Small intestine (tissue), 7 donors: ENCODE measurements around the gene QRFP. TPM values are rescaled to one million over a fixed set of nuclear protein-coding genes. Genes with fewer than 3 reads are reported as not detected.
"Not testable (repeated sequence)": the region's sequence is repeated elsewhere in the genome, so short reads cannot be mapped to it uniquely, and the experiment has no call there.

ENCODE experiments used
- DNase-seq, 2 donors: peaks; one replicate each; pipeline versions ENCODE4 v3.0.0 to v3.0.0-alpha.2; 2013
- FAIRE-seq: peaks from 2 replicates; lab custom pipeline; 2012; peaks lifted over from hg19 to GRCh38; lab: Jason Lieb, UNC
- H3K27ac ChIP-seq, 3 donors: one replicate each; pipeline ENCODE4 v1.5.1; 2013; ENCODE audit warnings: low read length in 2 of 3, mild to moderate bottlenecking in 2 of 3, control low read depth in 1 of 3, inconsistent platforms in 1 of 3, low read depth in 1 of 3, moderate library complexity in 1 of 3
- H3K27me3 ChIP-seq, 3 donors: one replicate each; pipeline ENCODE4 v1.6.1; 2013; ENCODE audit warnings: low read length in 3 of 3, inconsistent platforms in 1 of 3; ENCODE audit not compliant: control insufficient read depth in 3 of 3, insufficient read depth in 3 of 3
- H3K36me3 ChIP-seq, 3 donors: one replicate each; pipeline ENCODE4 v1.6.1; 2013; ENCODE audit warnings: low read length in 3 of 3, inconsistent platforms in 1 of 3, low read depth in 1 of 3, mild to moderate bottlenecking in 1 of 3, moderate library complexity in 1 of 3; ENCODE audit not compliant: control insufficient read depth in 3 of 3, insufficient read depth in 2 of 3
- H3K4me1 ChIP-seq, 3 donors: one replicate each; pipeline ENCODE4 v1.6.1; 2013; ENCODE audit warnings: low read length in 2 of 3, inconsistent platforms in 1 of 3, low read depth in 1 of 3, mild to moderate bottlenecking in 1 of 3, moderate library complexity in 1 of 3; ENCODE audit not compliant: control insufficient read depth in 3 of 3, insufficient read depth in 2 of 3
- H3K4me3 ChIP-seq, 3 donors: one replicate each; pipeline ENCODE4 v1.5.1; 2013; ENCODE audit warnings: low read length in 3 of 3, control low read depth in 1 of 3, inconsistent platforms in 1 of 3, low read depth in 1 of 3, mild to moderate bottlenecking in 1 of 3, moderate library complexity in 1 of 3
- H3K9me3 ChIP-seq, 2 donors: one replicate each; pipeline ENCODE4 v1.6.1; 2013; ENCODE audit warnings: low read depth in 1 of 2, low read length in 1 of 2; ENCODE audit not compliant: control insufficient read depth in 2 of 2, insufficient read depth in 1 of 2
- WGBS, 3 donors: extraction: QIAGEN DNeasy Blood & Tissue Kit; methylation state at CpG; one replicate each; pipeline ENCODE4 v1.1.7; 2013; 5-methylcytosine and 5-hydroxymethylcytosine counted together
- polyA plus RNA-seq, 4 donors: library from polyadenylated mRNA; stranded (reverse) in 3 of 4; unstranded in 1 of 4; fragments of 200-250 nt in 3 of 4; fragments of 120-200 nt in 1 of 4; gene quantifications; one replicate each; pipeline versions ENCODE4 v1.2.1 to v1.2.3, GENCODE V29; 2013
- donor health status: healthy with polysubstance abuse.
- donor health status: control.
- donor health status: control.
- donor health status: Bipolar disorder and iron deficiency.
- donor health status: healthy.

QRFP gene
- polyA plus RNA-seq, 4 donors: 0.12 to 0.37 TPM; not detected in 2

DNA sequence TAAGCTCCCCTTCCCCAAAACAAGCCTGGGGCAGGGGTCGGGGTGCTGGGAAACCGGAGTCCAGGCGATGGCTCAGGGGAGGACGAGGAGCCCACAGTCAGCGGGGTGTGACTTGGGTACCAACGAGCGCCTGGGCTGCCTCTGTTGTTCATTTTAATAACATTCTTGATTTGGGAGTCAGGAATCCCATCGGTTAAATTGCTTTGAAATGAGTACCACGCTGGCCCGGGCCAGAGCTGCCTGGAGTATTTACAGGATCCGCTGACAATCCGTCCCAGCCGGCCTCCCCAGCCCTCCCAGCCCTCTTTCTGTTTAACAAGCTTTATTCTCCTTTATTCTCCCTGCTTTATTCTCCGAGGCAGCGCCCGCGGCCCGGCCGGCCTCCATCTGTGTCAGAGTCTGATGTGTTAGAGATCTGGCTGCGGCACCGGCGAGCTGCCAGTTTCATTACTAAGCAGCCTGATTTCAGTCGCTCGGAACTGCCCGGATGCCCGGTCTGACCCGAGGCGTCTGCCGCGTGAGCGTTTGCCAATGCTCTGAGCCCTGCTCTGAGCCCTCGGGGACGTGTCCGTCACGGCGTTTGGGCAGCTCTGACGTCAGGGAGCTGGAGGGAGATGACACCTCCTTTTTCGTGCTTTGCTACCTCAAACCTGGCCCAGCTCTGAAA lies 16.5 kb upstream of the QRFP start:
- DNase-seq: no peak
- no peak for FAIRE-seq
- H3K9me3 ChIP-seq: no peaks in the 10 kb centered on the region

DNA sequence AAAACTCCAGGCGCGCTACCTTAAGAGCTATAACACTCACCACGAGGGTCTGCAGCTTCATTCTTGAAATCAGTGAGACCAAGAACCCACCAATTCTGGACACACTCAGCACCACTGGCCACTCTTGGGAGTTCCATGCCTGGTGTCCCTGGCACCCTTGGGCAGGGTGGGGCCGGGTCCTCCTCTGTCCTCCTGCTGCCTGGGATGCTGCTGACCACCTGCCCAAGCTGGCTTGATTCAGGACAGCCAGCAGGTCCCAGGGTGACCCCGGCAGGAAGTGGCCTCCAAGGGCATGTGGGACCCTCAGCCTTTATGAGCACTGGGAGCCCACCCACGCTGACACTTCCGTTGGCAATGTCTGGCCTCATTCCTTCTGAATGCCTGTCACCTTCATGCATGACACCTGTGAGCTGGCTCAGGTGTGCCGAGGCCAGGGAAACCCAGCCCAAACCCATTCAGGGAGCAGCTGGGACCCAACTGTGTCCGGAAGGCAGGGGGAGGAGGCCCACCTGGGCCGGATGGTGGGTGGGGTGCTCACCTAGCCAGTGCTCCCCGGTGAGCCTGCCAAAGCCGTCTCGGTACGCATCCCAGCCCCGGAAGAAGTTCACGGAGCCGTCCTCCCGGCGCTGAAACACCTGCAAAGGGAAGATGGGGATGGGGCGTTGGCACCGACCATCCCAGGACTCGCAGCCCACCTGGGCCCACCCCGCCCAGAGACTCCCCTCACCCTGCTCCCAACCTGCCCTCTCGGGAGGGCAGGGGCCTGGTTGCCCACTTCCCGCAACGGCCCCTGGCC lies 14.8 kb upstream of the QRFP start:
- no peaks in the 10 kb centered on the region for H3K36me3 ChIP-seq
- H3K9me3 ChIP-seq: no peaks in the 10 kb centered on the region
- H3K4me3 ChIP-seq: no peak overlapping the region
- no peak for FAIRE-seq
- DNase-seq: no peak
- H3K4me1 ChIP-seq: no peaks in the 10 kb centered on the region
- H3K27ac ChIP-seq: no peak overlapping the region
- peaks cover 0 to 15% (median 0%) of the 10 kb centered on the region in 3 donors for H3K27me3 ChIP-seq
- 86 to 90% (median 88%) methylated on average over 24 to 26 of the region's 26 CpGs for WGBS, 3 donors

More for the DNA sequence above, 16.5 kb upstream of the QRFP start:
- WGBS, 3 donors: 64 to 74% (median 65%) methylated on average over 37 to 38 of the region's 38 CpGs
- Histone ChIP-seq H3K4me1 (no peaks in the 10 kb centered on the region), H3K4me3 (no peak overlapping the region), H3K27ac (no peak overlapping the region), H3K27me3 (peaks cover 0 to 15% (median 0%) of the 10 kb centered on the region in 3 donors), H3K36me3 (no peaks in the 10 kb centered on the region)

DNA sequence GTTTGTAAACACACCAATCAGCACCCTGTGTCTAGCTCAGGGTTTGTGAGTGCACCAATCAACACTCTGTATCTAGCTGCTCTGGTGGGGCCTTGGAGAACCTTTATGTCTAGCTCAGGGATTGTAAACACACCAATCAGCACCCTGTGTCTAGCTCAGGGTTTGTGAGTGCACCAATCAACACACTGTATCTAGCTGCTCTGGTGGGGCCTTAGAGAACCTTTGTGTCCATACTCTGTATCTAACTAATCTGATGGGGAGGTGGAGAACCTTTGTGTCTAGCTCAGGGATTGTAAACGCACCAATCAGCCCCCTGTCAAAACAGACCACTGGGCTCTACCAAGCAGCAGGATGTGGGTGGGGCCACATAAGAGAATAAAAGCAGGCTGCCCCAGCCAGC lies 14.1 kb upstream of the QRFP start:
- H3K9me3 ChIP-seq, FAIRE-seq, DNase-seq, H3K4me1 ChIP-seq, H3K27ac ChIP-seq, H3K4me3 ChIP-seq, H3K36me3 ChIP-seq: not testable (repeated sequence)
- 44 to 53% (median 53%) methylated on average over 1 of the region's 1 CpG for WGBS, 3 donors
- peaks cover 0 to 15% (median 1%) of the 10 kb centered on the region in 3 donors for H3K27me3 ChIP-seq

DNA sequence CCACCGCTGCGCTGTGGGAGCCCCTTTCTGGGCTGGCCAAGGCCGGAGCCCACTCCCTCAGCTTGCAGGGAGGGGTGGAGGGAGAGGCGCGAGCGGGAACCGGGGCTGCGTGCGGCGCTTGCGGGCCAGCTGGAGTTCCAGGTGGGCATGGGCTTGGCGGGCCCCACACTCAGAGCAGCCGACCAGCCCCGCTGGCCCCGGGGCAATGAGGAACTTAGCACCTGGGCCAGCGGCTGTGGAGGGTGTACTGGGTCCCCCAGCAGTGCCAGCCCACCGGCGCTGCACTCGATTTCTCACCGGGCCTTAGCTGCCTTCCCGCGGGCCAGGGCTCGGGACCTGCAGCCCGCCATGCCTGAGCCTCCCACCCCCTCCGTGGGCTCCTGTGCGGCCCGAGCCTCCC lies 13.4 kb upstream of the QRFP start:
- not testable (repeated sequence) for DNase-seq, FAIRE-seq, H3K27ac ChIP-seq, H3K4me3 ChIP-seq, H3K9me3 ChIP-seq, H3K4me1 ChIP-seq, H3K36me3 ChIP-seq
- 87 to 90% (median 88%) methylated on average over 17 to 27 of the region's 27 CpGs for WGBS, 3 donors
- H3K27me3 ChIP-seq: peaks cover 0 to 15% (median 3%) of the 10 kb centered on the region in 3 donors

DNA sequence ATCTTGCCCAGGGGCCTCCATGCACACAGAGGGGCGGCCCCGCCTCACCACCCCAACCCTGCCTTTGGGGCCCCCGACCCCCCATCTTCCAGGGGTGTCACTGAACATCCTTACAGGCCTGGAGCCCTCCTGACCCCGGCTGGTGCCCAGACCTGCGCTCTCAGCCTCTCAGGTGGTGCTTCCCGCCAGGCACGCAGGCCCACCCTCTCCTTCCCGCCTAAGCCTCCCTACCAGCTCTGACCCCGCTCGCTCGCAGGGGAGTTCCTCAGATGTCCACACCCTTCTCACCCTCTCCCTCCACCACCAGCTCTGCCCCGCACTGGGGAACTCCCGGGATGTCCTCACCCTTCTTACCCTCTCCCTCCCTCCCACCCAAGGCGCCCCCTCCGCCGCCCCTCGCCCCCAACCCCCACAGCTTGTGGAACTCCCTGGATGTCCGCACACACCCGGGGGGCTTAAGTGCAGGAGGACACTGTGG lies 12.3 kb upstream of the QRFP start:
- Histone ChIP-seq H3K36me3 (no peaks in the 10 kb centered on the region), H3K4me3 (no peak overlapping the region), H3K27ac (no peak overlapping the region), H3K4me1 (no peaks in the 10 kb centered on the region), H3K27me3 (peaks cover 0 to 4% (median 3%) of the 10 kb centered on the region in 3 donors), H3K9me3 (no peaks in the 10 kb centered on the region)
- DNase-seq: no peak
- no peak for FAIRE-seq
- 80 to 83% (median 80%) methylated on average over 15 to 19 of the region's 19 CpGs for WGBS, 3 donors

DNA sequence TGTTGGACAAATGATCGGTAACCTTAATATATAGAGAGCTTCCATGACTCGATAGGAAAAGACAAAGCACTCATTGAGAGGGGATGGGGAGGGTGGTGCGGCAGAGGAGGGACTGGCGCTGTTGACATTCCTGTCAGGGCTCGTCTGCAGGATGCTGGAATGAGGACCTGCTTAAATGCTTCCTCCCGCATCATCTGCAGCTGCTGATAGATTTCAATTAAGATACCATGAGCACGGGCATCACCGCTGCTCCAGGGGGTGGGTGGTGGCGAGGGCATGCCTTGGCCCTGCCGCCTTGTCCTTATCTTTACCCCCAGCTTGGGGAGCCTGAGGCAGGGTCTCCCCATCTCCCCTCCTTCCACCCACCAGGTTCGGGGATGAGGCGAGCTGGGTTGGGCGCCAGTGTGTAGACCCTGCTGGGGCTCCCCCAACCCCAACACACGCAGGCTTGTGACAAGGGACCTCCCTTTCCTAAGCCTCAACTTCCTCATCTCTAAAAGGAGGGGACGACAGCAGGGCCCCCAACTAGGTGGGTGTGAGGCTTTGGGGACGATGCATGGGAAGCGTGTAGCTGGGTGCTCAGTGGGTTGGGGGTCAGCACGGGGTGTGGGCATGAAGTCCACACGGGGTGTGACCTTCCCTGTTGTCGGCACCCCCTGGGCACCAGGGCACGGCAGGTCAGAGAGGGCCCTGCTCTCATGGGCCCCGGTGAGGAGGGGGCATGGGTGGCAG lies 11.7 kb upstream of the QRFP start:
- FAIRE-seq (no peak), DNase-seq (no peak)
- Histone ChIP-seq H3K36me3 (no peaks in the 10 kb centered on the region), H3K4me1 (no peaks in the 10 kb centered on the region), H3K9me3 (no peaks in the 10 kb centered on the region), H3K4me3 (no peak overlapping the region), H3K27ac (no peak overlapping the region), H3K27me3 (peaks cover 0 to 3% (median 0%) of the 10 kb centered on the region in 3 donors)
- whole genome bisulfite sequencing, 3 donors: 57 to 72% (median 70%) methylated on average over 19 to 22 of the region's 22 CpGs

DNA sequence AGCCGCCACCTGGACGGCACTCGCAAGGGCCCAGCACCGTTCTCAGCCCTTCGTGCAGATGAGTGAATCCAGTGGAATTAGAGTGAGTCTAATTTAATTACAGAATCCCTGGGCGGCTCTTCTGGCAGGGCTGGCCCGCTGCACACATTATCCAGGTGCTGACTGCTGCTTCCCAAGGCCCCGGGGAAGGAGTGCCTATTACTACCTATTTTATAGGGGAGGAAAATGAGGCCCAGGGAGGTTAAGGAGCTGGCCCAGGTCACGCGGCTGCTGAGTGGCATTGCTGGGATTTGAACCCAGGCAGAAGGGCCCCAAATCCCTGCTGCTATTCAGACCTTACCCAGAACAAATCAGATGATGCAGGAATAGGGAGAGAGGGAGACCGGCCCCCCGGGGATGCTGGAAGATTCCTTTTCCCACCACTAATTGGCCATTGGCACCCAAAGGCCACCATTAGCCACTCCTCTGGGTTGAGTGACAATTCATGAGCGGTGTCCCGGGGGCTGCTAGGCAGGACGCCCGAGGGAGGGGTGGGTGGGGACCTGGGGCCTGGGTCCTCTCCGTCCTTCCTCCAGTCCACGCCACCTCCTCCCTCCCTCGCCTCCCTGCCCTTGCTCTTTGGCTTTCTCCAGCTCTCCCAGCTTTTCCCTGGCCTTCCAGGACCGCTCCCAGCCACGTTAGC lies 10.3 kb upstream of the QRFP start:
- DNase-seq (no peak), FAIRE-seq (no peak)
- WGBS, 3 donors: 75 to 78% (median 76%) methylated on average over 20 to 21 of the region's 21 CpGs
- Histone ChIP-seq H3K27me3 (peaks cover 0 to 3% (median 0%) of the 10 kb centered on the region in 3 donors), H3K4me3 (no peak overlapping the region), H3K4me1 (no peaks in the 10 kb centered on the region), H3K9me3 (no peaks in the 10 kb centered on the region), H3K36me3 (no peaks in the 10 kb centered on the region), H3K27ac (no peak overlapping the region)
